H1 (cell line): Measurements from ENCODE around the gene BICD1. TPM values are rescaled to one million over a fixed set of nuclear protein-coding genes. Genes with fewer than 3 reads are reported as not detected.

Source experiments
- CTCF ChIA-PET: fragments of 300-600 bp; sonication (Branson Sonifier 250); formaldehyde crosslinking; loops from one replicate; lab custom pipeline; 2021; ENCODE audit not compliant: partially characterized antibody; lab: Charles Lee
- POLR2A ChIA-PET: fragments of 300-600 bp; sonication (Branson Sonifier 250); formaldehyde crosslinking; loops from one replicate; lab custom pipeline; 2021; ENCODE audit warnings: inconsistent platforms; ENCODE audit not compliant: partially characterized antibody; lab: Charles Lee
- DNase-seq, 2 experiments: peaks; one replicate each; pipeline versions ENCODE4 v3.0.0 to v3.0.0-alpha.2; 2010 to 2022; ENCODE audit warnings: low spot score in 2 of 2, low read depth in 1 of 2, mixed read lengths in 1 of 2
- FAIRE-seq: peaks from 2 replicates; lab custom pipeline; 2011; peaks lifted over from hg19 to GRCh38; lab: Jason Lieb, UNC
- H2AFZ ChIP-seq: 2 replicates; pipeline ENCODE4 v1.8.1; 2012; ENCODE audit warnings: low read length, inconsistent platforms
- H2AK5ac ChIP-seq: 2 replicates; pipeline ENCODE4 v1.6.1; 2013; ENCODE audit warnings: low read depth, low read length
- H2BK120ac ChIP-seq: replicated peaks from 2 replicates; pipeline ENCODE3; 2013; ENCODE audit warnings: low read depth, low read length, inconsistent platforms
- H2BK12ac ChIP-seq: 2 replicates; pipeline ENCODE4 v1.6.1; 2013; ENCODE audit warnings: low read depth, low read length
- H2BK15ac ChIP-seq: 2 replicates; pipeline ENCODE4 v1.6.1; 2013; ENCODE audit warnings: low read length
- H2BK20ac ChIP-seq: 2 replicates; pipeline ENCODE4 v1.6.1; 2013; ENCODE audit warnings: low read length
- H2BK5ac ChIP-seq: 2 replicates; pipeline ENCODE4 v1.6.1; 2013; ENCODE audit warnings: low read depth, low read length
- H3K14ac ChIP-seq: 2 replicates; pipeline ENCODE4 v1.6.1; 2013; ENCODE audit warnings: inconsistent platforms; ENCODE audit not compliant: insufficient read length
- H3K18ac ChIP-seq: 2 replicates; pipeline ENCODE4 v1.6.1; 2013; ENCODE audit warnings: low read length; ENCODE audit errors: extremely low read depth
- H3K23ac ChIP-seq: 2 replicates; pipeline ENCODE4 v1.6.1; 2013; ENCODE audit warnings: inconsistent platforms; ENCODE audit not compliant: insufficient read length
- H3K23me2 ChIP-seq: 2 replicates; pipeline ENCODE4 v1.6.1; 2013; ENCODE audit warnings: low read depth, low read length
- H3K27ac ChIP-seq: 2 replicates; pipeline ENCODE4 v1.6.1; 2011; ENCODE audit warnings: low read depth, low read length, inconsistent platforms
- H3K27me3 ChIP-seq, 4 experiments: replicated peaks in 1 of 4; 1 replicate in 1 of 4; 2 replicates in 3 of 4; pipeline versions ENCODE4 v1.6.1 to v1.8.1; 2011 to 2013; ENCODE audit warnings: low read length in 3 of 4, mild to moderate bottlenecking in 3 of 4, inconsistent platforms in 2 of 4, mixed read lengths in 2 of 4, moderate library complexity in 1 of 4; ENCODE audit not compliant: control insufficient read depth in 3 of 4, insufficient read depth in 3 of 4; ENCODE audit errors: extremely low read depth in 1 of 4
- H3K36me3 ChIP-seq, 4 experiments: 2 replicates each; pipeline versions ENCODE4 v1.6.1 to v1.8.1; 2011 to 2013; ENCODE audit warnings: mild to moderate bottlenecking in 4 of 4, low read length in 3 of 4, moderate library complexity in 2 of 4, control low read depth in 1 of 4, inconsistent platforms in 1 of 4; ENCODE audit not compliant: insufficient read depth in 4 of 4, control insufficient read depth in 2 of 4
- H3K4ac ChIP-seq: replicated peaks from 2 replicates; pipeline ENCODE3; 2013; ENCODE audit warnings: low read length, low read depth, mixed read lengths, inconsistent platforms; ENCODE audit not compliant: insufficient read length
- H3K4me1 ChIP-seq, 4 experiments: replicated peaks in 1 of 4; 1 replicate in 1 of 4; 2 replicates in 3 of 4; pipeline versions ENCODE4 v1.6.1 to v1.8.1; 2011 to 2013; ENCODE audit warnings: low read length in 3 of 4, inconsistent platforms in 2 of 4, mixed read lengths in 1 of 4; ENCODE audit not compliant: insufficient read depth in 4 of 4, control insufficient read depth in 3 of 4
- H3K4me2 ChIP-seq, 2 experiments: 2 replicates each; pipeline versions ENCODE4 v1.6.1 to v1.8.1; 2011 to 2013; ENCODE audit warnings: low read depth in 2 of 2, low read length in 2 of 2, control low read depth in 1 of 2, inconsistent platforms in 1 of 2, mild to moderate bottlenecking in 1 of 2; ENCODE audit not compliant: insufficient read depth in 1 of 2
- H3K4me3 ChIP-seq, 4 experiments: fragments of 200-600, 300-600 bp in 1 of 4; sonication (generic), shearing (Covaris generic), sonication (Bioruptor Twin) in 1 of 4; 2 replicates each; pipeline versions ENCODE4 v1.5.1 to v1.8.1; 2011 to 2016; ENCODE audit warnings: low read length in 4 of 4, low read depth in 3 of 4, control low read depth in 2 of 4, inconsistent platforms in 2 of 4, mild to moderate bottlenecking in 2 of 4, mixed read lengths in 1 of 4, moderate library complexity in 1 of 4; ENCODE audit not compliant: insufficient read depth in 2 of 4; ENCODE audit errors: extremely low read depth in 1 of 4
- H3K56ac ChIP-seq: replicated peaks from 2 replicates; pipeline ENCODE3; 2013; ENCODE audit warnings: low read depth, mild to moderate bottlenecking, mixed read lengths, low read length, inconsistent platforms; ENCODE audit not compliant: insufficient read length
- H3K79me1 ChIP-seq: 2 replicates; pipeline ENCODE4 v1.6.1; 2013; ENCODE audit warnings: low read depth, low read length, control low read depth
- H3K79me2 ChIP-seq, 2 experiments: 2 replicates each; pipeline versions ENCODE4 v1.6.1 to v1.8.1; 2012 to 2013; ENCODE audit warnings: low read length in 2 of 2, mild to moderate bottlenecking in 2 of 2, inconsistent platforms in 1 of 2; ENCODE audit not compliant: insufficient read depth in 2 of 2, control insufficient read depth in 1 of 2
- H3K9ac ChIP-seq, 4 experiments: replicated peaks in 1 of 4; 1 replicate in 1 of 4; 2 replicates in 3 of 4; pipeline versions ENCODE4 v1.6.1 to v1.8.1; 2011 to 2013; ENCODE audit warnings: low read depth in 3 of 4, low read length in 3 of 4, control low read depth in 2 of 4, mild to moderate bottlenecking in 2 of 4, moderate library complexity in 2 of 4, inconsistent platforms in 1 of 4; ENCODE audit errors: extremely low read depth in 1 of 4
- H3K9me3 ChIP-seq, 2 experiments: 2 replicates each; pipeline versions ENCODE4 v1.6.1 to v1.8.1; 2012 to 2013; ENCODE audit warnings: mild to moderate bottlenecking in 2 of 2, moderate library complexity in 2 of 2, control low read depth in 1 of 2, inconsistent platforms in 1 of 2, low read depth in 1 of 2, low read length in 1 of 2, mixed read lengths in 1 of 2; ENCODE audit not compliant: insufficient read depth in 2 of 2
- H4K20me1 ChIP-seq, 2 experiments: replicated peaks in 1 of 2; 2 replicates each; pipeline versions ENCODE3 to v1.8.1; 2011 to 2013; ENCODE audit warnings: inconsistent platforms in 2 of 2, low read length in 2 of 2, mild to moderate bottlenecking in 1 of 2; ENCODE audit not compliant: insufficient read depth in 2 of 2, control insufficient read depth in 1 of 2
- H4K5ac ChIP-seq: 2 replicates; pipeline ENCODE4 v1.6.1; 2013; ENCODE audit warnings: low read length, low read depth, mixed read lengths, inconsistent platforms; ENCODE audit not compliant: insufficient read length
- H4K8ac ChIP-seq: 2 replicates; pipeline ENCODE4 v1.8.0; 2013; ENCODE audit warnings: mild to moderate bottlenecking, moderate library complexity, low read length, inconsistent platforms; ENCODE audit not compliant: insufficient read depth; ENCODE audit errors: extremely low read depth
- H4K91ac ChIP-seq: replicated peaks from 2 replicates; pipeline ENCODE3; 2013; ENCODE audit warnings: low read length, mixed read lengths, inconsistent platforms; ENCODE audit not compliant: insufficient read length
- BRCA1 ChIP-seq: IDR thresholded peaks from 2 replicates; pipeline ENCODE4 v1.6.1; 2012; ENCODE audit warnings: low read depth, low read length, improper control_type of control experiment
- CREB1 ChIP-seq: IDR thresholded peaks from 2 replicates; pipeline ENCODE4 v1.6.1; 2012; ENCODE audit warnings: inconsistent platforms
- CTCF ChIP-seq, 3 experiments: IDR thresholded peaks; 1 replicate in 2 of 3; 2 replicates in 1 of 3; pipeline versions ENCODE4 v1.5.1 to v1.6.1; 2011; ENCODE audit warnings: low read length in 3 of 3, mild to moderate bottlenecking in 3 of 3, inconsistent platforms in 2 of 3, low read depth in 1 of 3, moderate library complexity in 1 of 3; ENCODE audit not compliant: insufficient read depth in 1 of 3; ENCODE audit errors: control extremely low read depth in 1 of 3
- EP300 ChIP-seq, 2 experiments: IDR thresholded peaks; 1 replicate in 1 of 2; 2 replicates in 1 of 2; pipeline ENCODE4 v1.6.1; 2011 to 2012; ENCODE audit warnings: low read depth in 2 of 2, low read length in 2 of 2, mild to moderate bottlenecking in 2 of 2, borderline replicate concordance in 1 of 2, inconsistent platforms in 1 of 2, moderate library complexity in 1 of 2
- RNF2 ChIP-seq: fragments of 200-900, 300-1000 bp; sonication (generic); IDR thresholded peaks from 2 replicates; pipeline ENCODE4 v1.7.1; 2016; ENCODE audit warnings: borderline replicate concordance, low read depth, mild to moderate bottlenecking, antibody characterized with exemption, low read length; ENCODE audit not compliant: poor library complexity, severe bottlenecking; ENCODE audit errors: missing control alignments
- RXRA ChIP-seq: IDR thresholded peaks from 2 replicates; pipeline ENCODE4 v1.6.1; 2011; ENCODE audit warnings: low read depth, mild to moderate bottlenecking, low read length, moderate library complexity; ENCODE audit not compliant: insufficient read depth
- SIN3A ChIP-seq, 2 experiments: IDR thresholded peaks in 1 of 2; conservative IDR thresholded peaks in 1 of 2; 2 replicates each; pipeline ENCODE4 v1.6.1; 2011 to 2012; ENCODE audit warnings: low read length in 2 of 2, improper control_type of control experiment in 1 of 2, low read depth in 1 of 2, mild to moderate bottlenecking in 1 of 2
- SIRT6 ChIP-seq: IDR thresholded peaks from one replicate; pipeline ENCODE4 v1.7.1; 2012; ENCODE audit warnings: low read length, inconsistent platforms
- SUZ12 ChIP-seq: fragments of 200-600 bp; sonication (generic); IDR thresholded peaks from 2 replicates; pipeline ENCODE4 v1.6.1; 2012; ENCODE audit warnings: mild to moderate bottlenecking, inconsistent platforms, low read length, moderate library complexity, mixed read lengths
- TCF12 ChIP-seq: IDR thresholded peaks from 2 replicates; pipeline ENCODE4 v1.6.1; 2011; ENCODE audit warnings: low read depth, mild to moderate bottlenecking, low read length
- WGBS, 2 experiments: shearing (Covaris generic) in 1 of 2; methylation state at CpG; one replicate each; pipeline versions ENCODE4 v1.1.6 to v1.1.7; 2013 to 2015; ENCODE audit warnings: low lambda C conversion rate in 2 of 2, mixed read lengths in 2 of 2, inconsistent platforms in 1 of 2, low coverage in 1 of 2, missing lambda C conversion rate in 1 of 2; ENCODE audit not compliant: insufficient replicate concordance in 2 of 2, insufficient coverage in 1 of 2, insufficient read length in 1 of 2; ENCODE audit errors: extremely low coverage in 1 of 2, missing lambda C conversion rate in 1 of 2; 5-methylcytosine and 5-hydroxymethylcytosine counted together
- polyA plus RNA-seq, 7 experiments: library from polyadenylated mRNA; depleted of rRNA in 3 of 7; stranded (reverse) in 5 of 7; unstranded in 2 of 7; fragments of >200 nt in 5 of 7; fragments of 200-250 nt in 2 of 7; gene quantifications; 1 replicate in 5 of 7; 2 replicates in 1 of 7; 4 replicates in 1 of 7; pipeline versions ENCODE4 v1.2.1 to v1.2.3, GENCODE V29; 2011 to 2013; ENCODE audit warnings: missing spikeins in 2 of 7, mixed read lengths in 2 of 7
- total RNA-seq: library from RNA; stranded (reverse); fragmentation: NEBNext Ultra II Directional; extraction: Animal tissue kit (Norgen Biotek cat#: 25700); gene quantifications from 2 replicates; pipeline ENCODE4 v1.2.1, GENCODE V29; 2021

BICD1 gene
- total and polyA plus RNA-seq, 2 of the 8 experiments (the other 6 are each of a cell fraction or from before 2014, with no cell fraction given), result 34.1 to 58.4 TPM

DNA sequence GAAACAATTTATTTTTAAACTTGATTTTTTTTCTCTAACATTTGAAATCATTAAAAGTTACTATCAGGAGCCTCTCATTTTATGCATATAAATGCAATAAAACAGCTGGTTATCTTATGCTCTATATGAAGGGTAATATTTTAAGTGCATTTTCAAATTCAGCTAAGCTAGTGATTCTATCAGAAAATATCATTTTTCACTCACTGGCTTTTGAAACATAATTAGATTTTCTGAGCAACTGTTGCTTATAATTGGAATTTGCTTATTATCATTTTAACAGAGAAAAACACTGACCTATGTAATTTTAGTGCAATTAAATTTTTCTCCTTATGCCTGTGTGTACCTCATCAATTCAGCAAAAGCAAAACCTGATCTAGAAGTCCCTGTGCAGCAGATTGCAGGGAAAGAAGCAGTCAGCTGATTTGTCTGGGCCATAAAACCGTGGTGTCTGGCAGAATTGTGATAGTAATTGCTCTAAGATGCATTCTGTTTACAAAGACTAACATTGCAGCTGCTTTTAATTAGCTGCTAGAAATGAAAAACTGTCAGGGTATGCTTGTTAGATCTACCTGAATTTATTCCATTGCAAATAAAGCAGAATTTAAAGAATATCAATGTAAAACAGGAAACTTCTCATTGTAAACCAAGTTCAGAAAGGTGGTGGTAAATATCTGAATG lies 75.0 kb downstream of the BICD1 start:
- CTCF ChIA-PET, result no interaction called here
- DNase-seq, result no peak
- H2AFZ ChIP-seq, result no peak overlapping the region
- TF ChIP-seq SIN3A (conservative IDR thresholded peaks at IDR 0.05 in 1 of 2, IDR thresholded peaks at IDR 0.05 in 1 of 2; ENCODE audit: low read depth in 1 of 2, low read length in 2 of 2), result no peak
- no peak for TF ChIP-seq BRCA1
- TF ChIP-seq EP300 (IDR thresholded peaks at IDR 0.05; ENCODE audit: borderline replicate concordance in 1 of 2, low read depth in 2 of 2, low read length in 2 of 2), result no peak
- TF ChIP-seq CTCF (IDR thresholded peaks at IDR 0.05; ENCODE audit: control extremely low read depth in 1 of 3, insufficient read depth in 1 of 3, low read depth in 1 of 3, low read length in 3 of 3), result no peak
- TF ChIP-seq RXRA, result no peak
- TF ChIP-seq SUZ12, result no peak
- no peak for TF ChIP-seq CREB1
- no peak for TF ChIP-seq TCF12
- TF ChIP-seq RNF2, result no peak
- TF ChIP-seq SIRT6, result no peak

More for the DNA sequence above, 75.0 kb downstream of the BICD1 start:
- Histone ChIP-seq H3K4me2 (no peak overlapping the region), H3K18ac (no peak overlapping the region), H2BK120ac (no peak overlapping the region), H2BK12ac (no peak overlapping the region), H4K8ac (no peak overlapping the region), H2BK5ac (no peak overlapping the region), H2BK15ac (no peak overlapping the region), H3K4me3 (no peak overlapping the region), H3K23me2 (no peaks in the 10 kb centered on the region), H3K79me1 (no peaks in the 10 kb centered on the region), H2BK20ac (no peak overlapping the region), H3K27me3 (no peaks in the 10 kb centered on the region), H3K27ac (no peak overlapping the region), H2AK5ac (no peak overlapping the region), H3K4me1 (peaks cover 0 to 9% (median 3%) of the 10 kb centered on the region in 4 experiments; a peak in 3 of 7 replicates), H4K91ac (no peak overlapping the region), H3K23ac (no peak overlapping the region), H3K56ac (no peak overlapping the region), H3K79me2 (peaks cover 0 to 26% of the 10 kb centered on the region in 2 experiments; a peak in 2 of 4 replicates), H3K9me3 (no peaks in the 10 kb centered on the region), H3K4ac (no peak overlapping the region), H3K36me3 (peaks cover 0 to 6% (median 0%) of the 10 kb centered on the region in 4 experiments; a peak in 1 of 8 replicates), H4K20me1 (no peaks in the 10 kb centered on the region), H4K5ac (no peak overlapping the region), H3K9ac (no peak overlapping the region), H3K14ac (no peak overlapping the region)
- FAIRE-seq, result no peak
- POLR2A ChIA-PET, result no interaction called here
- WGBS, 2 experiments, result 88% methylated on average over 1 of the region's 1 CpG; no CpG with 5 or more reads in 1 of the 2 experiments
